Stimulated activated CD4-positive, alpha-beta T cell treated with anti-CD3 and anti-CD28 coated beads, Interleukin-4, amount 100 ng/mL, for 1 hour (primary cell): ENCODE results near the gene VAMP2.
A peak's percentile ranks its signal among the peaks of the same experiment; 100 is the strongest.

Experiments used
- DNase-seq: peaks from one replicate; pipeline ENCODE4 v3.0.0-alpha.2; 2020

Gene VAMP2

GRCh38 chr17:8162233-8162996, at the start of gene VAMP2:
Gene VAMP2 (minus strand): TSS chr17:8162948. CDS start chr17:8162879, 69 bp downstream.
- peak; percentile 83 for DNase-seq

- peak; percentile 19 for DNase-seq
Measured at GRCh38 chr17:8210761-8211458, 48.2 kb upstream of the VAMP2 start.

- peak; percentile 89 for DNase-seq
Measured at GRCh38 chr17:8209907-8210760, 47.4 kb upstream of the VAMP2 start, which contains the start of gene AURKB. Gene AURKB (minus strand): TSS chr17:8210575. CDS start chr17:8210224, 351 bp downstream.

GRCh38 chr17:8206536-8206935, 43.8 kb upstream of the VAMP2 start:
- DNase-seq, result no peak

GRCh38 chr17:8204761-8205555, 42.2 kb upstream of the VAMP2 start:
- DNase-seq, result no peak

- DNase-seq, result peak; percentile 30
Measured at GRCh38 chr17:8192070-8192815, 29.5 kb upstream of the VAMP2 start.

- DNase-seq, result no peak
Measured at GRCh38 chr17:8190506-8190905, 27.8 kb upstream of the VAMP2 start.

- peak; percentile 92 for DNase-seq
Measured at GRCh38 chr17:8189711-8190477, 27.1 kb upstream of the VAMP2 start, which contains the start of gene BORCS6. Gene BORCS6 (minus strand): TSS chr17:8190180. CDS start chr17:8190140, 40 bp downstream.

- DNase-seq, result peak; percentile 26
Measured at GRCh38 chr17:8189041-8189710, 26.4 kb upstream of the VAMP2 start.

GRCh38 chr17:8188263-8188839, 25.6 kb upstream of the VAMP2 start:
- no peak for DNase-seq

- peak; percentile 89 for DNase-seq
Measured at GRCh38 chr17:8187517-8188262, 24.9 kb upstream of the VAMP2 start.

- peak; percentile 91 for DNase-seq
Measured at GRCh38 chr17:8186787-8187516, 24.2 kb upstream of the VAMP2 start.

GRCh38 chr17:8186446-8186786, 23.7 kb upstream of the VAMP2 start:
- DNase-seq, result no peak

- DNase-seq, result peak; percentile 92
Measured at GRCh38 chr17:8185582-8186445, 23.1 kb upstream of the VAMP2 start.

- no peak for DNase-seq
Measured at GRCh38 chr17:8176998-8177731, 14.4 kb upstream of the VAMP2 start.

GRCh38 chr17:8176197-8176940, 13.6 kb upstream of the VAMP2 start, which contains the start of gene TMEM107:
Gene TMEM107 (minus strand): TSS chr17:8176380. CDS start chr17:8176286, 94 bp downstream.
- peak; percentile 86 for DNase-seq
